H7 (cell line): ENCODE data around the gene ARID2. TPM values are rescaled to one million over a fixed set of nuclear protein-coding genes. Genes with fewer than 3 reads are reported as not detected.

Experiments used
- DNase-seq: peaks from one replicate; pipeline ENCODE4 v3.0.0; 2012
- H3K27me3 ChIP-seq: 2 replicates; pipeline ENCODE4 v1.6.0; 2011; ENCODE audit warnings: mild to moderate bottlenecking, low read length; ENCODE audit not compliant: control insufficient read depth, insufficient read depth
- H3K36me3 ChIP-seq: replicated peaks from 2 replicates; pipeline ENCODE4 v1.5.1; 2011; ENCODE audit warnings: low read length; ENCODE audit not compliant: control insufficient read depth, insufficient read depth
- H3K4me3 ChIP-seq: 2 replicates; pipeline ENCODE4 v1.5.1; 2011; ENCODE audit warnings: low read depth, mild to moderate bottlenecking, control low read depth, low read length, moderate library complexity; ENCODE audit not compliant: insufficient read depth
- total RNA-seq: library from RNA; depleted of rRNA; stranded (reverse); fragments of >200 nt; shearing (Covaris generic); gene quantifications from 2 replicates; pipeline ENCODE4 v1.2.3, GENCODE V29; 2014

ARID2 gene
- total RNA-seq, 1 experiment from 2014 or later, result 20.4 TPM

- Histone ChIP-seq H3K4me3 (no peak overlapping the region), H3K36me3 (no peaks in the 10 kb centered on the region; the same call in none of the 2 replicates), H3K27me3 (no peaks in the 10 kb centered on the region)
- no peak for DNase-seq
These were observed 157.2 kb downstream of the ARID2 start for GRCh38 chr12:45886685-45887084.

- no peak overlapping the region for H3K4me3 ChIP-seq
- peaks cover under 1% of the 10 kb centered on the region for H3K36me3 ChIP-seq
- peak; percentile 4 for DNase-seq
- no peaks in the 10 kb centered on the region for H3K27me3 ChIP-seq
These were observed 158.0 kb downstream of the ARID2 start for GRCh38 chr12:45887544-45887943.

GRCh38 chr12:45890276-45890675, 160.8 kb downstream of the ARID2 start:
- no peaks in the 10 kb centered on the region for H3K27me3 ChIP-seq
- DNase-seq, result no peak
- peaks cover 5% of the 10 kb centered on the region for H3K36me3 ChIP-seq
- H3K4me3 ChIP-seq, result no peak overlapping the region

GRCh38 chr12:45893240-45893639, 163.7 kb downstream of the ARID2 start:
- DNase-seq, result peak; percentile 55

GRCh38 chr12:45895961-45896360, 166.5 kb downstream of the ARID2 start:
- peaks cover 5% of the 10 kb centered on the region for H3K36me3 ChIP-seq
- DNase-seq, result no peak
- H3K4me3 ChIP-seq, result no peak overlapping the region
- no peaks in the 10 kb centered on the region for H3K27me3 ChIP-seq

More at GRCh38 chr12:45893240-45893639, 163.7 kb downstream of the ARID2 start:
- Histone ChIP-seq H3K27me3 (no peaks in the 10 kb centered on the region), H3K4me3 (no peak overlapping the region), H3K36me3 (peaks cover 5% of the 10 kb centered on the region)

- no peaks in the 10 kb centered on the region for H3K27me3 ChIP-seq
- peaks cover 4% of the 10 kb centered on the region for H3K36me3 ChIP-seq
- DNase-seq, result no peak
- no peak overlapping the region for H3K4me3 ChIP-seq
These were observed 168.6 kb downstream of the ARID2 start for GRCh38 chr12:45898094-45898493.

- H3K36me3 ChIP-seq, result peaks cover 2% of the 10 kb centered on the region; the same call in 1 of the 2 replicates
- H3K4me3 ChIP-seq, result no peak overlapping the region
- no peaks in the 10 kb centered on the region for H3K27me3 ChIP-seq
- DNase-seq, result no peak
These were observed 178.4 kb downstream of the ARID2 start for GRCh38 chr12:45907955-45908354.

- DNase-seq, result no peak
- peaks cover 2% of the 10 kb centered on the region; the same call in 1 of the 2 replicates for H3K36me3 ChIP-seq
- H3K27me3 ChIP-seq, result no peaks in the 10 kb centered on the region
- no peak overlapping the region for H3K4me3 ChIP-seq
These were observed 179.7 kb downstream of the ARID2 start for GRCh38 chr12:45909041-45909713.

- Histone ChIP-seq H3K27me3 (no peaks in the 10 kb centered on the region), H3K36me3 (peaks cover 1% of the 10 kb centered on the region; the same call in 1 of the 2 replicates), H3K4me3 (no peak overlapping the region)
- no peak for DNase-seq
These were observed 183.3 kb downstream of the ARID2 start for GRCh38 chr12:45912774-45913173.

GRCh38 chr12:45913631-45914030, 184.1 kb downstream of the ARID2 start:
- Histone ChIP-seq H3K27me3 (no peaks in the 10 kb centered on the region), H3K4me3 (no peak overlapping the region), H3K36me3 (0 out of 2 replicates have a peak, but pooled peaks cover under 1% of the 10 kb centered on the region)
- no peak for DNase-seq

- peak; percentile 4 for DNase-seq
- Histone ChIP-seq H3K36me3 (no peaks in the 10 kb centered on the region), H3K4me3 (no peak overlapping the region), H3K27me3 (no peaks in the 10 kb centered on the region)
These were observed 184.6 kb downstream of the ARID2 start for GRCh38 chr12:45914090-45914489.

GRCh38 chr12:45915405-45915804, 185.9 kb downstream of the ARID2 start:
- Histone ChIP-seq H3K36me3 (no peaks in the 10 kb centered on the region), H3K27me3 (no peaks in the 10 kb centered on the region), H3K4me3 (no peak overlapping the region)
- no peak for DNase-seq

- no peak for DNase-seq
- no peaks in the 10 kb centered on the region for H3K27me3 ChIP-seq
- H3K36me3 ChIP-seq, result peaks cover 2% of the 10 kb centered on the region; the same call in 1 of the 2 replicates
- H3K4me3 ChIP-seq, result no peak overlapping the region
These were observed 189.3 kb downstream of the ARID2 start for GRCh38 chr12:45918818-45919217.

- Histone ChIP-seq H3K36me3 (peaks cover 7% of the 10 kb centered on the region), H3K4me3 (no peak overlapping the region)
These were observed 198.8 kb downstream of the ARID2 start for GRCh38 chr12:45928309-45928708.

GRCh38 chr12:45930369-45930768, 200.9 kb downstream of the ARID2 start:
- Histone ChIP-seq H3K27me3 (no peaks in the 10 kb centered on the region), H3K4me3 (no peak overlapping the region), H3K36me3 (peaks cover 5% of the 10 kb centered on the region)
- no peak for DNase-seq

More at GRCh38 chr12:45928309-45928708, 198.8 kb downstream of the ARID2 start:
- no peaks in the 10 kb centered on the region for H3K27me3 ChIP-seq
- no peak for DNase-seq
